GM21360 (cell line): ENCODE data around the gene CADPS.

Source experiments
- ATAC-seq: cut with Tn5 transposase; IDR thresholded peaks from one replicate; pipeline ENCODE4 v1.9.1; 2021; ENCODE audit warnings: mild to moderate bottlenecking, moderate library complexity; ENCODE audit not compliant: unreplicated experiment

Gene CADPS

DNA sequence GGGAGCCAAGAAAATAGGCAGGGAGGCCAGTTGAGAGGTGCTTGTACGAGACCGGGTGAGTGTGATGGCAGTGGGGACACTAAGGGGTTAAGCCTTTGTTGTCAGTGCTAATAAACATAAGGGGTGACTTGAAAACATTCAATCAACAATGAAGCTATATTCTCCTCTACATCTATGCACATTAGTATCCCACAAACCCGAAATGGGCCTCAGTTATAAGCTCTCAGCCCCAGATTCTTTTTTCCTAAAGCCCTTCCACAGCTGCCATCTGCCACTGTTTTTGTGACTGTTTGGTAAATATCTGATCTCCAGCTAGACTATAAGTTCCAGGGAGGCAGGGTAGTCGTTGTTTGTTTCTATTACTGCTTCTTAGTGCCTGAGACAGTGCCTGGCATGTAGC lies 118.2 kb downstream of the CADPS start:
- ATAC-seq, result no peak

DNA sequence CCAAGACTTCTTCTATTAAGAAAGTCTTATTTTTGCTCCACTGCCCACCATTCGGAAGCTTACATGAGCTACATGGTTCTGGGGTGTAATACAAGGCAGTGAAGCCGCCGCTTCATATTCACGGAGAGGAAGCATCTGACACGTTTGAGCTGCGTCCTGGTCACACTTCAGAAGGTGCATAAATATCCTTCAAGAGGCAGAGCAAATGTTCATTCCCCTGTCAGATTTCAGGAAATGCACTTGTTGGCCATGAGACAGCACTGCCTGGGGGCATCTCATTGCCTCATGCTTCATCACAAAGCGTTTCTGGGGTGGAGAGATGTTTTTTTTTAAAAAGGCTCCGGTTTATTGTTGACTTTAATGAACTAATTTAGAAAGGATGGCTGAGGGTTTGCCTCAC lies 119.9 kb downstream of the CADPS start:
- ATAC-seq, result no peak

GRCh38 chr3:62749657-62750056 lies 125.6 kb downstream of the CADPS start:
- ATAC-seq, result no peak

DNA sequence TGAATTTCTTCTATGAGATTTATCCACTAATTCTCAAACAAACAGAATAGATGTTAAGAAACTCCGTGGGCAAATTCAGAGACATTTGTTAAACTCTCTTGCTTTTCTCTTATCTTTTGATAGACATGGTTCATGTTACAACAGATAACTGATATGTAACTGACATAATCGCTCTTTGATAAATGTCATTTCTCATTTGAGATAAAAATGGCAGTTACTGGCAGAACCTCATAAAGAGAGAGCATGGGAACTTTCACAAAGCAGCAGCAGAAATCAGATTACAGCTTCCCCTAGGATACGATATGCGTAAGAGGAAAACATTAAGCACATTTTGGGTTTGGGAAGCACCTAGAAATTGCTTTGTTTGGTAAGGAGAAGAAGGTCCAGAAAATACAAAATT lies 126.1 kb downstream of the CADPS start:
- no peak for ATAC-seq

- ATAC-seq, result no peak
Observed at GRCh38 chr3:62737449-62737848, 137.8 kb downstream of the CADPS start.

DNA sequence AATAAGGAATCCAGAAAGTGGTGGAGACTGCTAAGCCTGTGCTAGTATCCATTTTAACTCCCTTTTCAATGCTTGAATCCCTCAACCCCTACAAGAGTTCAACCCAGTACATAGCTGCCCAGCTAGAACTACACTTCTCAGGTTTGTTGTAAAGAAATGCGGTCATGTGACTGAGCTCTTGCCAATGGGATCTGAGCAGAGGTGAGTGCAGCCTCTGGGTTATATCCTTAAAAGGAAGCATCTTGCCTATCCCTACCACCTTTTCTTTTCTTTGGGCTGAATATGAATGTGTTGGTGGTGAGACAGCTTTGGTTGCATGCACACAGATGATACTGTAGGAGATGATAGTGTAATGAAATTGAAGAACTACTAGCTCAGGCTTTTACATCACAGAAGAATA lies 139.7 kb downstream of the CADPS start:
- ATAC-seq, result no peak

DNA sequence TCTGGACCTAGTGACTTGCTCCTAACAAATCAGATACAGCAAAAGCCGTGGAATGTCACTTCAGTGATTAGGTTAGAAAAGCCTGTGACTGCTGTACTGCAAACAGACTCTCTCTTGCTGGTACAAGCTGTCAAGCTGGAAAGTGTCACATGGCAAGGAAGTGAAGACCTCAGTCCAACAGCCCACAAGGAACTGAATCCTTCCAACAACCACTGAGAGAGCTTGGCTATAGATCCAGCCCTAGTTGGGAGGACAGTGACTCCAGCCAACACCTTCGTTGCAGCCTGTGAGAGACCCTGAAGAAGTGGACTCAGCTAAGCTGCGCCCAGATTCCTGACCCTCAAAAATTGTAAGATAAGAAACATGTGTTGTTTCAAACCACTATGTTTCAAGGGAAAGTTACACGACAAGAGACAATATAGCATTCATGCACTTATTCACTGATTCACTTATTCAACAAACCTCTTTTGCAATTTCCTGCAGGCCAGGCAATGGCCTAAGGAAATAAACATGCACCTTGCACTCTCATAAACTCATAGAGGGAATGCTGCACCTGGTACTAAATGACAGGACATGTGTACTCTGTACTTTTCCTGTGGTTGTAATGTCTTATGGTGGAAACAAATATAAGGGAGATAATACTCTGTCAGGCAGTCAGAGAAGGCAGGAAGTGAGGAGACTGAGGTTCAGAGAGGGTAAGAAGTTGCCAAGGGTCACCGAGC lies 142.9 kb downstream of the CADPS start:
- no peak for ATAC-seq

DNA sequence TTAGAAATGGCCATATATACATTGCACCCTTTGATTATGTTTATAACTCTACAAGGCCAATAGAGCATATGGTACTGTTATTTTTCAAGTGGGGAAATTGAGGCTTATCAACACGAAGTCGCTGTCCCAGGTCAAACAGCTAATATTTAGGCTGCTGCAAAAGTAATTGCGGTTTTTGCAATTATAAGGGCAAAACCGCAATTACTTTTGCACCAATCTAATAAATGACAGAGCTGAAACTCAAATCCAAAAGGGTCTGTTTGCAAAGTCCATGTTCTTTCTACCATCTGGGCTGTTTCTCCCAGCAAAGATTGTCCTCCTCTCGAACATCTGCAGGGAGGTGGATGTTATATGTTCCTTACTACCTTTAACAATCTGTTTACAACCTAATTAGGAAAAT lies 147.2 kb downstream of the CADPS start:
- no peak for ATAC-seq

- no peak for ATAC-seq
Observed at GRCh38 chr3:62727536-62727935, 147.7 kb downstream of the CADPS start.

- ATAC-seq, result no peak
Observed at GRCh38 chr3:62724503-62724902, 150.7 kb downstream of the CADPS start.

DNA sequence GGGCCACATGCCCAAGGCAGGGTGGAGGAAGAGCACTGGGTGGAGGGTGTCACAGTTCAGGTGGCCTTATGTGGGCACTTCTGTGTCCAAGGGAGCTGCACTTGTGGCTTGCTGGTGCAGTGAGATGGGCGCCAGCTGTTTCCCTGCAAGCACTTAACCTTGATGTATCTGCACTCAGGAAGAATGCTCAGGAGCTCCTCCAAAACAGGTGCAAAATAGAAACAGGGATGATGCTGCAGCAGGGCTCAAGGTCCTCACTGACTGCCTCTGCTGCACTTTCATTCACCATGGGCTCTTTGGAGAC lies 151.3 kb downstream of the CADPS start:
- no peak for ATAC-seq

- no peak for ATAC-seq
Observed at GRCh38 chr3:62723166-62723913, 151.9 kb downstream of the CADPS start.

DNA sequence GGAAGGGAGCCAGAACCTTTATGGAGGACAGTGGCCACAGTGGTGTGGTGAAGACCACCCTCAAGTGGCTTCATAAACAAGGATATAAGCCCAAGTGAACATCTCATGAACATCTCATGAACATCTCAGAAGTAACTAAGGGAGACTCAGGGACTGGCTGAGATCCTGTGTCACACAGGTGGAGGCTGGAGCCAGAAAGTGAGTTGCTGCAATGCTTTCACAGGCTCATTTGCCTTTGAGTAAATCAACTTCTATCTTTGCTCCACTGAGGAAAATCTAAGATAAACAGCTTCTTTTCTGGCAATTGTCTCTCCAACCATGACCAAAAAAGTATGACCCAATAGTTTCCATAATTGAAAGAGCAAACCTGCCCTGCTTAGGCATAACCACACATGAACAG lies 152.9 kb downstream of the CADPS start:
- no peak for ATAC-seq

- no peak for ATAC-seq
Observed at GRCh38 chr3:62718515-62719320, 156.5 kb downstream of the CADPS start.

GRCh38 chr3:62718011-62718410 lies 157.2 kb downstream of the CADPS start:
- ATAC-seq, result no peak

- no peak for ATAC-seq
Observed at GRCh38 chr3:62712746-62713145, 162.5 kb downstream of the CADPS start.

GRCh38 chr3:62710751-62711150 lies 164.5 kb downstream of the CADPS start:
- ATAC-seq, result no peak

- ATAC-seq, result no peak
Observed at GRCh38 chr3:62708638-62709373, 166.4 kb downstream of the CADPS start.

GRCh38 chr3:62705721-62706120 lies 169.5 kb downstream of the CADPS start:
- no peak for ATAC-seq

- no peak for ATAC-seq
Observed at GRCh38 chr3:62703451-62704167, 171.6 kb downstream of the CADPS start.

DNA sequence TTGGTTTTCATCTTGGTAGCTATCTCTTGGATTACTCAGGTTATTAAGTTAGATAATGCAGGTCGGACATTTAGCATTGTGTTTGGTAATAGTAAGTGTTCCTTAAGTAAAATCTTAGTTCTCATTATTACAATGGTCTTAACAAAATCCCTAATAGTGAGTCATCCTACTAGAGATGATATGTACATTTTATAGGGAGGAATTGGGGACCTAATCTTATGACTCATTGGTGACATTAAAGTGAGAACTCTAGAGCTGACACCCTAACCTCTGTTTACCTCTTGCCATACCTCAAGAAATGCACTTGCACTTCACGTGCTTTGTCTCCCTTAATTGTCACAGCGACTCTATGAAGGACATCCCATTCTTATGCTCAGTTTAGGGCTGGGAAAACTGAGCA lies 174.9 kb downstream of the CADPS start:
- ATAC-seq, result no peak
